Measurements from ENCODE around the gene DARS1.

DARS1 gene

DNA sequence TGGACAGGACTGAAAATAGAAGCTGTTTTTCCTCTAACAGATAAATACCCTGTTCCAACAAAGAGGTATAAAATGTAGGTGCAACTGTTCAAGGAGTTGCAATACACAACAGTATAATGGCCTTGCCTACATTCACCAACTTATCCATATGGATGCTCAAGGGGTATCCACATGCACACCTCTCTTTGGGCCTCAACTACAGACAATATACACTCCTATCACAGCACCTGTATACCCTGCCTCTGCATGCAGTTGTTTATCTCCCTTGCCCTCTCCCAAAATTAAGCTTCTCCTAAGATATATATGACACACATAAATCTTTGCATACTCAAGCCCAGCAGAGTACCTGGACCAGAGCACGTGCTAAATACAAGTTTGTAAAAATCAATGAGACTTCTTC lies 37.3 kb downstream of the DARS1 start:
- DNase-seq (ENCODE audit: low read depth in 2 of 3, low spot score in 2 of 3), result no peak

GRCh38 chr2:135947483-135947882 lies 37.9 kb downstream of the DARS1 start:
- DNase-seq (ENCODE audit: low read depth in 2 of 3, low spot score in 2 of 3), result no peak

DNA sequence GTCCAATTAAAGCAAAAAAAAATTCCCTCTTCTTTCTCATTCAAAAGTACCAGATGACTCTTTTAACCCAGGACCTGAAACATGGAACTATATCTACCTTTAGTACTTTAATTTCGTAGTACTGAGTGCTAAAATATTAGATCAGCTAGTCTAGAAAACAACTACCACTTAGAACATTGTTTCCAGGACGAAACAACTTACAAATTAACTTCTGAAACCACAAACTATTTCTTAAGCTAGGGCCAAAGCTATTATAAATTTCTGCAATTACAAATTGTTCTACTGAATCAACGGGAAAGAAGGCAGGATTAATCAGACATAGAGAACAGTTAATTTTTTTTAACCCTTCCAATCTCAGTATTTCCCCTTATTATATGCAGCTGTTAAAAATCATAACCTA lies 39.9 kb downstream of the DARS1 start:
- DNase-seq (ENCODE audit: low read depth in 2 of 3, low spot score in 2 of 3), result no peak

DNA sequence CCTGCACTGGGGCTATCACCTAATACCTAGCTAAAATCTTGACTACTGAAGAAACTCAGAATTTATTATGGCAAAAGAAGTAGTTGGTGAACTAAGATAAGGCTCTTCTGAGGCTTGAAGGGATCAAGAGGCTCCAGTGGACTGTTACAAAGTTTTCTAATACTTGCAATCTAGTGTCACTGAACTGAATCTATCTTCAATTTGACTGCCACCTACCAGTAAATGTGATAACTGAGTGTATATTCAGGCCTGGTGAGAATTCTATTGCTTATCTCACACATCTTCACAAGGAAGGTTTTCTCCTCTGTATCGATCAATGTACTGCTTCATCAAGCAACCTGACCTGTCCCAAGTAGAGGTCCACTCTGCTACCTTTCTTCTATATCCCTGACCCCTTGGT lies 40.8 kb downstream of the DARS1 start:
- DNase-seq (ENCODE audit: low read depth in 2 of 3, low spot score in 2 of 3), result no peak

DNA sequence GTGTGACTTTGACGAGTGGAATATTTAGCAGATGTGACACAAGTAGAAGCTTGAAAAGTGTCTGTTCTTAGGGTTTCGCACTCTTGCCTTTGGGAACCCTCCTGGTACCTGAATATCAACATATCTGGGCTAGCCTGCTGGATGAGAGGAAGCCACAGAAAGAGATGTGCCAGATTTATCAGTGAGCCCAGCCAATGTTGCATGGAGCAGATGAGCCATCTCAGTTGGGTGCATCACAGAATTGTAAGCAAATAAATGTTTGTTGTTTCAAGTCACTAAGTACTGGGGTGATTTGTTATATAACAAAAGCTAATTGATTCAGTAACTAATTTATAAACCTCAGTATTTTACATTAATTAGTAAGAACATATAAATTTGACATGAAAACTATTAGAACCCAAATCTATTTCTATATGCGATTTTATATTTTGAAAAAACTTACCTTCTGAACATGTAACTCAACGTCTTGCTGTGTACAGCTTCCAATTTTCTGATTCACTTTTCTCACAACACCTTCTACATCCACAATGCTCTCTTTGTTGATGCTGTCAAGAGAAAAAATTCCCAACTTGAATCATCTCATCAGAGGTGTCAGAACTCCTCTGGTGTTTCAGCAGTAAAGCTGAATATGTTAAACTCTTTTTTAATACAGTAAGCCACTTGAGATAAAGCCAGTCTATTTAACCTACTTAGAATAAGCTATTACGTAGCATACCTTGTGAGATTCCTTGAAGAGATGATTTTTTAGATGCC lies 42.3 kb downstream of the DARS1 start:
- no peak for DNase-seq (ENCODE audit: low read depth in 2 of 3, low spot score in 2 of 3)

DNA sequence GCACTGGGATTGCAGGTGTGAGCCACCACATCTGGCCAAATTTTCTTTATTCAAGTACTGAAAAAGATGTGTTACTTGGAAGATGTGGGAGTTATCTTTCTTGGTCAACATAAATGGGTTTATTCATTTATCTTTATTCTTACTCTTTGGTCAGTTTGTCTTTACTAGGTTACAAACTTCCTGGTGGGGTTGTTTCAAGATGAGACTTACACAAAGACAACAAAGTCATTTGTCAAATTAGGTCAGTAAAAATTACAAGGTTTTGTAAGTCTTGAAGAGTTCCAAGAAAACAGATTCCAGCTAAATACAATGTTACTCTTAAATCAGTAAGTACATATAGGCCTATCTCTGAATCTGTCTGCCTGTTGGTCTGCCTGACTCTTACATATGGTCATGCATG lies 48.9 kb downstream of the DARS1 start:
- no peak for DNase-seq (ENCODE audit: low read depth in 2 of 3, low spot score in 2 of 3)

DNA sequence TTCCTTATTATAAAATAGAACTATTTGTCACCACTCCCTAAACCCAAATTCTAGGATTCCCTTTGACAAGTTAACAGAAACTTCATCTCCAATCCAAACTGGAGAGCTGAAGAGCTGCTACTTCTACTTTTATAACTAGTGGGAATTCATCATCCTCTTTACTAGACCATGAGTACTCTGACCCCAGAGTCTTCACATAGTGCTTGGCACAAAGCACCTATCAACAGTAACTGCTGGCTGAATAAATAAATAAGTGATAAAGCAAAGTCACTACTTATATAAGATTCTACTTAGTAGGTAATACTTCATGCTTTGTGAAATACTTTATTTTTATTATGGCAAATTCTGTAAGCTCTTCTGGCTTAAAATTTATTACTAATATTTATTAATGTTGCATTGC lies 49.5 kb downstream of the DARS1 start:
- no peak for DNase-seq (ENCODE audit: low read depth in 2 of 3, low spot score in 2 of 3)

DNA sequence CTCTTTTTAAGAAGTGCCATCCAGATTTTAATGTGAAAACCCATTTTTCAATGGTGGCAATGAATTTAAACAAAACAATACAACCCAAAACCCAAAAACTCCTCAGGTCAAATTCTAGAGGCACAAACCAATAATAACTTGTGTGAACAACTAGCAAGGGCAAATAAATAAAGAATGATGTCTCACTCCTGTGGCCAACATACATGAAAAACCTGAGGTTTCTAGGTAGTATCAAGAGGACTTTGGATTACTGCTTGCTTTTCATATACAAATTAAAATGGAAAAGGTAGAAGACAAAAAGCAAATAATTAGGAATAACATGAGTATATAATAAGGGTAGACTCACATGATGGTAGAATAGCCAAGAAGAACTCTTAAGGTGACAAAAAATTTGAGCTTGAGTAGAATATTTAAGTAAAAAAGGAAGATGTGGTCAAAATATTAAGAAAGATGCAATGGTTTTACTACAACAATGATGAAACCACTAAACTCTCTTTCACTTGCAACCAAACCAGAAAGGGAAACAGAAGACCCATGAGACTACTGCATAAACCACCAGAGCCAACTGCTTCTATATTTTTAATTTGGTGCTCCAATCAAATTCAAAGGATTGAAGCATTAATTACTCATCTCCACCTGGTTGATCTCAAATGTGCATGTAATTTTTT lies 53.5 kb downstream of the DARS1 start:
- no peak for DNase-seq (ENCODE audit: low read depth in 2 of 3, low spot score in 2 of 3)

- DNase-seq (ENCODE audit: low read depth in 2 of 3, low spot score in 2 of 3), result no peak
Measured at GRCh38 chr2:135926605-135927004, 58.8 kb downstream of the DARS1 start.

GRCh38 chr2:135925571-135925970 lies 59.9 kb downstream of the DARS1 start:
- no peak for DNase-seq (ENCODE audit: low read depth in 2 of 3, low spot score in 2 of 3)

DNA sequence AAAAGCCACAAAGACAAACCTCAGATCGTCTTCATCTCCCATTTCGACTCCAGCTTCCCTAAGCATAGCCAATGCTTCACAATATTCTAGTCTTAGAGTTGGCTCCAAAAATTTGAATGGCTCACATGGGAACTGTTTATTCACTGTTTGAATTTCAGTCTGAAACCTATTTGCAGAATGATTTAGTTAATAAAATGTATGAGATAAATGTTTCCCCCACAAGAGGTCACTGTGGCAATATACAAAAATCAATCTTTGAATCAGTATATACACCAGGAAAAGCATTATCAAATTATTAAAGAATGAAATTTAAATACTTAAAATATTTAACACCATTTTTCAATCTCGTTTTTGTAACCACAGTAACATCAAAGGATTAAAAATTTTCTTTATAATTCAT lies 69.2 kb downstream of the DARS1 start:
- DNase-seq (ENCODE audit: low read depth in 2 of 3, low spot score in 2 of 3), result no peak

GRCh38 chr2:135914485-135914884 lies 70.9 kb downstream of the DARS1 start:
- DNase-seq (ENCODE audit: low read depth in 2 of 3, low spot score in 2 of 3), result no peak

DNA sequence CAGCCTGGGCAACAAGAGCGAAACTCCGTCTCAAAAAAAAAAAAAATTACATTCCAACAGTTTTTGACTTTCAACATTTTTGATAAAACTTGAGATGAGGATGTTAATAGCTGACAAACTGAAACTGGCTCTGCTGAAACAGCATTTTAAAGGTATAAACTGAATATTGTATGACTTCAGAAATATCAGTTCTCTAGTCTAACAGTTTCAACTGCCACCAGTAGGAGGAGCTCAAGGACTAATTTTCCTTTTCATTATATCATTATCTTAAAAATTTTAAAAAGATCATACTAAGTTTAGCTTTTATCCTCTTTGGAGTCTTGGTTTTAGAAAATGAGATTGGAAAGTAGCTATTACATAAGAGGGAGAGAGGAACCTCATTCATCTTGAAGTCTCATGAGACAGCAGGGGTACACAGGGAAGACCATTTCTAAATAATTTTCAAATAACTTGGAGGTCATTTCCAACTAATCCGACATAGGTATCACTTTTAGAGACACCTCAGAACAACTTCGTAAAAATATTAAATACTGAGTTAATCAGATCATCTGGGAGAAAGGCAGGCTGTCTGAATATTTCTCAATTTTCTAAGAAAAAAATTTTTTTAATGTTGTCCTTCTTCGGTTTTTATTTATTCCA lies 71.6 kb downstream of the DARS1 start:
- no peak for DNase-seq (ENCODE audit: low read depth in 2 of 3, low spot score in 2 of 3)

- no peak for DNase-seq (ENCODE audit: low read depth in 2 of 3, low spot score in 2 of 3)
Measured at GRCh38 chr2:135909976-135910375, 75.5 kb downstream of the DARS1 start.

- no peak for DNase-seq (ENCODE audit: low read depth in 2 of 3, low spot score in 2 of 3)
Measured at GRCh38 chr2:135905679-135906078, 79.7 kb downstream of the DARS1 start.

DNA sequence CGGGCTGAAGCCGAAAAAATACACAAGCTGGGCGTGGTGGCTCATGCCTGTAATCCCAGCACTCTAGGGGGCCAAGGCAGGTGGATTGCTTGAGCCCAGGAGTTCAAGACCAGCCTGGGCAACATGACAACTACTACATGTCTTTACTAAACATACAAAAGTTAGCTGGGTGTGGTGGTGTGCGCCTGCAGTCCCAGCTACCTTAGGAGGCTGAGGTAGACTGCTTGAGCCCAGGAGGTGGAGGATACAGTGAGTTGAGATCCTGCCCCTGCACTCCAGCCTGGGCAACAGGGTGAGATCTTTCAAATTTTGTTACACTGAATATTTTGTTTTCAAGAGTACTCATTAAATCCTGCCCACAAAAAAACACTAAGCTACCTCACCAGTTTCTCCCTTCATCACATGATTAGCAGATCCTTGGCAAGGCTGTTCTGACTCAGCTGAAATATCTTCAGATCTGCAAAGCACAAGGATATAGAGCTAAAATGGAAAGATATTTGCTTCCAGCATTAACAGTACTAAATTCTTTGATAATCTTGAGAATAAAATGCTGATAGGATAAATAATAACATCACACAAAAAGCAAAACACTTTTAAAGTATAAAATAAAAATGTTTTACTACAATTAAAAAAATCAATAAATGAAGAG lies 81.0 kb downstream of the DARS1 start:
- DNase-seq (ENCODE audit: low read depth in 2 of 3, low spot score in 2 of 3), result no peak

- DNase-seq (ENCODE audit: low read depth in 2 of 3, low spot score in 2 of 3), result no peak
Measured at GRCh38 chr2:135903650-135904049, 81.8 kb downstream of the DARS1 start.

DNA sequence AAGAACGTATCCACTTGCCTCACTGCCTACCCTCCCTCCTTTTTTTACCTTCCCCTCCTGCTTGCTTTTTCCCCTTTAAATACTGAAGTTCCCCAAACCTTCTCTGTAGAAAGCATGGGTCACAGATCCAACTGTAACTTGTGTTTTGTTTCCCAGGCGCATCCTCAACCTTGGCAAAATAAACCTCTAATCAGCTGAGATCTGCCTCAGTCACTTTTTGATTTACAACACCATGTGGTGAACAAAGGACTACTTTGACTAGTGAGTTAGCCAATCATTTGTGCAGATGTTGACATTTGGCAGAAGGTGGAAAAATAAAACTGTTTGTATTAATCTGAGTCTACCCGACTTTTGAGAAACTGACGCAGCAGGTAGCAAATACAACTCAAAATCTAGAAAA lies 85.9 kb downstream of the DARS1 start:
- no peak for DNase-seq (ENCODE audit: low read depth in 2 of 3, low spot score in 2 of 3)

DNA sequence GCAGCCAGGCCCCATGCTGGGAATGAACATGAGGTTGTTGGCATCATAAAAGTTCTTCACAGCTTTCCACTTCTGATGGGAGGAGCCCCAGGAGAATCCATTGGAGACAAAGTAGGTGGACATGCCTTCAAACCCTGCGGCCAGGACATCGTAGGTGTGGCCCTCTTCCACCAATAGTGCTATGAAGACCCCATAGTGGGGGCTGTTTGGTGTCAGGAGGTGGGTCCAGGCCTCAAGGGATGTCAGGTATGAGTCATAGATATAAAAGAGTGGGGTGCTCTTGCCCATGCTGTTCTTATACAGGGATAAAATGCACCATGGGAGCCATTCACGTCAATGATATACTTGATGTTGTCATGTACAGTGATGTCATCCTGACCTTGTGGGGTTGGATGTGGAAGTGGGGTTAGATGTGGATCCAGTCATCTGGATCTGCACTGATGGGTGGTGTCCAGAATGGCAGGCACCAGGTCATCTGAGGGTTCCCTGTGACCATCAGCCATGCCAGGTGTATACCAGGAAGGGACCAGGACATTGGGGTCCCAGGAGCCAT lies 87.1 kb downstream of the DARS1 start:
- no peak for DNase-seq (ENCODE audit: low read depth in 2 of 3, low spot score in 2 of 3)

GRCh38 chr2:135894930-135895329 lies 90.5 kb downstream of the DARS1 start:
- no peak for DNase-seq (ENCODE audit: low read depth in 2 of 3, low spot score in 2 of 3)

GRCh38 chr2:135893374-135893794 lies 92.0 kb downstream of the DARS1 start:
- DNase-seq (ENCODE audit: low read depth in 2 of 3, low spot score in 2 of 3), result no peak

DNA sequence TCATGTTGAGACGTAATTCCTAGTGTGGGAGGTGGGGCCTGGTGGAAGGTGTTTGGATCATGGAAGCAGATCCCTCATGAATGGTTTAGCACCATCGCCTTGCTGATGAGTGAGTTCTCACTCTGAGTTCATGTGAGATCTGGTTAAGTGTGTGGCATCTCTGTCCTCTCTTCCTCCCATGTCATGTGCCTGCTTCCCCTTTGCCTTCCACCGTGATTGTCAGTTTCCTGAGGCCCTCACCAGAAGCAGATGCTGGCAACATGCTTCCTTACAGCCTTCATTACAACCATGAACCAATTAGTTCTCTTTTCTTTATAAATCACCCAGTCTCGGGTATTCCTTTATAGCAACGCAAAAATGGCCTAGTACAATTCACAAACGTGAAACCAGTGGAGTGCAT lies 94.6 kb downstream of the DARS1 start:
- DNase-seq (ENCODE audit: low read depth in 2 of 3, low spot score in 2 of 3), result no peak
